ENCODE data around the gene INS.

DNA sequence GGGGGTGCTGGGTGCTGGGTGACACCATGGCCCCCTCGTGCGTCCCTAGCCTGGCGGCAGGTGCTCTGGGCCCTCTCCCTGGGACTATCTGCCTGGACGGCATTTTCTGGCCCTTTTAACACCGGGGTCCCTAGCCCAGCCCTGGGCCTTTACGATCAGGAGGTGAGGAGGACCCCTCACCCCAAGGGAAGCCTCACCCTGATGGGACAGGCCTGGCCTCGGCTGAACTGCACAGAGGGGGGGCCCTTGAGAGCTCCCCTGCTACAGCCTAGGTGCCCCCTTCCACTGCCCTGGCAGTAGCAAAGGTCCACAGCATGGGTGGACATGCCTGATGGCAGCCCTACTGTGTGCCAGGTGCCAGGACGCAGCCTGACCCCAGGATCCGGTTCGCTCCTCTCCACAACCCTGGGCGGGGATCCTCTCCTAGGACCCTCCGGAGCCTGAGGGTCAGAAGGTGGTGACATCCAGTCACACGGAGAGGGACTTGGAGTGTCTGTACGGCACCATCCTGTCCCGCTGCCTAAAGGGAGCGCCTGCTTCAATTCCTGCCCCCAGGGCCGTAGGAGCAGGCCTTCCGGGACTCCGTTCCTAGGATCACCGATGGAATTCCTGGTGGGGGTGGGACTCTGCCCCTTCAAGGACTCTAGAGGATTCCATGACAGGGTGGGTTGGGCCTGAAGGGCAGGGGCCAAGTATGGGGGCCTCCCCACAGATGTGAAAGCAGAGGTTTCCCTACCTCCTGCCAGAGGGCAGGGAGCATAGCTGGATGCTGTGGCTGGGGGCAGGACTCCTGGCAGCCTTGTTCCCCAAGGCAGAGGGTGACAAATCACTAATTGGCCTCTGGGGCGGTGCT is 43.6 kb upstream of the INS start:
- no peak for TF ChIP-seq CTCF (IDR thresholded peaks at IDR 0.05)
- TF ChIP-seq POLR2A (IDR thresholded peaks at IDR 0.05) = no peak
